Fibroblast of villous mesenchyme (primary cell): Measurements from ENCODE around the gene RAP1GAP. TPM values are rescaled to one million over a fixed set of nuclear protein-coding genes. Genes with fewer than 3 reads are reported as not detected.
A peak's percentile ranks its signal among the peaks of the same experiment; 100 is the strongest.

ENCODE experiments used
- DNase-seq: peaks from one replicate; pipeline ENCODE4 v3.0.0-alpha.2; 2010; ENCODE audit warnings: low read depth
- H3K4me3 ChIP-seq: 2 replicates; pipeline ENCODE4 v1.5.1; 2011; ENCODE audit warnings: low read depth, mild to moderate bottlenecking, low read length
- CTCF ChIP-seq: IDR thresholded peaks from 2 replicates; pipeline ENCODE4 v1.5.1; 2012; ENCODE audit warnings: low read depth, mild to moderate bottlenecking, low read length; ENCODE audit not compliant: insufficient read depth
- total RNA-seq: library from RNA; depleted of rRNA; stranded (reverse); fragments of >200 nt; gene quantifications from 2 replicates; pipeline ENCODE4 v1.2.3, GENCODE V29; 2012

RAP1GAP gene
- total RNA-seq, 1 donor: under 0.01 TPM

- TF ChIP-seq CTCF: no peak
- H3K4me3 ChIP-seq: no peak overlapping the region
- DNase-seq: no peak
Observed at GRCh38 chr1:21639594-21640041, 29.5 kb downstream of the RAP1GAP start.

GRCh38 chr1:21638531-21639341 lies 30.4 kb downstream of the RAP1GAP start:
- H3K4me3 ChIP-seq: no peak overlapping the region
- TF ChIP-seq CTCF: no peak
- peak; percentile 22 for DNase-seq

GRCh38 chr1:21637514-21637913 lies 31.6 kb downstream of the RAP1GAP start:
- no peak for DNase-seq
- no peak for TF ChIP-seq CTCF
- H3K4me3 ChIP-seq: no peak overlapping the region

GRCh38 chr1:21636029-21636428 lies 33.1 kb downstream of the RAP1GAP start:
- no peak for DNase-seq
- no peak for TF ChIP-seq CTCF
- H3K4me3 ChIP-seq: no peak overlapping the region

- DNase-seq: no peak
- TF ChIP-seq CTCF: no peak
- H3K4me3 ChIP-seq: no peak overlapping the region
Observed at GRCh38 chr1:21634806-21635535, 34.2 kb downstream of the RAP1GAP start.

- TF ChIP-seq CTCF: no peak
- no peak overlapping the region for H3K4me3 ChIP-seq
- DNase-seq: no peak
Observed at GRCh38 chr1:21633992-21634805, 35.0 kb downstream of the RAP1GAP start.
